Panc1 (cell line): ENCODE data around the gene EME2. TPM values are rescaled to one million over a fixed set of nuclear protein-coding genes. Genes with fewer than 3 reads are reported as not detected.

ENCODE experiments used
- ATAC-seq: fragments of 200-7000 bp; cut with Tn5 transposase; 2 replicates; pipeline ENCODE4 v1.9.1; 2020; ENCODE audit warnings: mild to moderate bottlenecking, moderate library complexity
- Bru-seq: library from RNA; stranded (reverse); fragments of 400-500 nt; gene quantifications from one replicate; lab custom pipeline; 2021; lab: Mats Ljungman, UMichigan
- BruChase-seq, 2 experiments: library from RNA; stranded (reverse); fragments of 400-500 nt; gene quantifications; one replicate each; lab custom pipeline; 2021; lab: Mats Ljungman, UMichigan
- BruUV-seq: library from RNA; stranded (reverse); fragments of 400-500 nt; replicated peaks from 2 replicates; lab custom pipeline; 2021; lab: Mats Ljungman, UMichigan
- CTCF ChIA-PET: fragments of 300-600 bp; sonication (Branson Sonifier 250); formaldehyde crosslinking; loops from one replicate; lab custom pipeline; 2022; ENCODE audit warnings: antibody characterized with exemption; lab: Charles Lee
- POLR2A ChIA-PET: fragments of 300-600 bp; sonication (Branson Sonifier 250); formaldehyde crosslinking; loops from one replicate; lab custom pipeline; 2022; ENCODE audit warnings: antibody characterized with exemption; lab: Charles Lee
- DNase-seq: peaks from one replicate; pipeline ENCODE4 v3.0.0-alpha.2; 2010; ENCODE audit warnings: low read depth, low spot score
- H3K27ac ChIP-seq: 2 replicates; pipeline ENCODE4 v1.5.1; 2011; ENCODE audit warnings: mild to moderate bottlenecking, low read length, inconsistent platforms
- H3K27me3 ChIP-seq: fragments of 200-500 bp; sonication (Bioruptor generic); 2 replicates; pipeline ENCODE4 v1.6.0; 2014; ENCODE audit warnings: low read length, inconsistent platforms; ENCODE audit not compliant: control insufficient read depth, insufficient read depth
- H3K36me3 ChIP-seq: fragments of 200-500 bp; sonication (Bioruptor generic); 2 replicates; pipeline ENCODE4 v1.5.1; 2014; ENCODE audit warnings: inconsistent platforms, mild to moderate bottlenecking, low read length, moderate library complexity; ENCODE audit not compliant: control insufficient read depth, insufficient read depth
- H3K4me1 ChIP-seq: 2 replicates; pipeline ENCODE4 v1.5.1; 2011; ENCODE audit warnings: inconsistent platforms, mild to moderate bottlenecking, low read length, moderate library complexity; ENCODE audit not compliant: control insufficient read depth, insufficient read depth
- H3K4me3 ChIP-seq, 2 experiments: 2 replicates each; pipeline ENCODE4 v1.5.1; 2011 to 2012; ENCODE audit warnings: low read depth in 2 of 2, low read length in 2 of 2, mild to moderate bottlenecking in 2 of 2, inconsistent platforms in 1 of 2, moderate library complexity in 1 of 2
- H3K9me3 ChIP-seq: fragments of 200-500 bp; sonication (Bioruptor generic); 2 replicates; pipeline ENCODE4 v1.5.1; 2014; ENCODE audit warnings: low read depth, mild to moderate bottlenecking, inconsistent platforms, low read length, moderate library complexity; ENCODE audit not compliant: control insufficient read depth, insufficient read depth
- POLR2AphosphoS5 ChIP-seq: IDR thresholded peaks from 2 replicates; pipeline ENCODE4 v1.6.1; 2012; ENCODE audit warnings: mild to moderate bottlenecking, low read depth, low read length, moderate library complexity
- SIN3A ChIP-seq: IDR thresholded peaks from 2 replicates; pipeline ENCODE4 v1.6.1; 2012; ENCODE audit warnings: low read depth, mild to moderate bottlenecking, low read length, moderate library complexity, borderline replicate concordance; ENCODE audit not compliant: insufficient read depth
- TCF7L2 ChIP-seq: IDR thresholded peaks from 2 replicates; pipeline ENCODE4 v1.6.1; 2011; ENCODE audit warnings: mild to moderate bottlenecking, low read depth, low read length, inconsistent platforms
- in situ Hi-C: cut with HindIII; loops from 2 replicates; pipeline ENCODE4 v1.10.0; 2016; ENCODE audit warnings: low sequenced_read_pairs, low pct_unique_long_range_greater_than_20kb
- intact Hi-C: fragments of 100-400 bp; cut with micrococcal nuclease; formaldehyde crosslinking; loops from one replicate; pipeline ENCODE4 v1.10.0; 2022; ENCODE audit not compliant: unreplicated experiment
- long read RNA-seq: library from polyadenylated mRNA; unstranded; transcript quantifications from one replicate; pipeline ENCODE4 v2.0.0, GENCODE V29; 2021; ENCODE audit not compliant: unreplicated experiment
- polyA plus RNA-seq: library from polyadenylated mRNA; unstranded; fragments of >200 nt; gene quantifications from one replicate; pipeline ENCODE4 v1.2.1, GENCODE V29; 2012; ENCODE audit warnings: missing spikeins; ENCODE audit not compliant: insufficient read length
- total RNA-seq: library from RNA; stranded (reverse); gene quantifications from one replicate; pipeline ENCODE4 v1.2.1, GENCODE V29; 2021; ENCODE audit not compliant: unreplicated experiment
- TF ChIP-seq, protein P1 (sequence below), 2 experiments: IDR thresholded peaks; 2 replicates each; pipeline ENCODE4 v1.6.1; 2011 to 2012; ENCODE audit warnings: low read depth in 2 of 2, control low read depth in 1 of 2, low read length in 1 of 2, mild to moderate bottlenecking in 1 of 2, moderate library complexity in 1 of 2; ENCODE audit not compliant: insufficient read depth in 1 of 2
- TF ChIP-seq, protein P2 (sequence below): fragments of 450-650 bp; IDR thresholded peaks from 2 replicates; pipeline ENCODE4 v1.5.1; 2017; ENCODE audit warnings: mild to moderate bottlenecking

Gene EME2
- total RNA-seq (53.4 TPM), Bru-seq, nascent RNA (percentile 70 among the genes with signal in this experiment), BruChase-seq, experiment 1, labeled RNA remaining after a 2-hour chase (percentile 81 among the genes with signal in this experiment), BruChase-seq, experiment 2, labeled RNA remaining after a 6-hour chase (percentile 87 among the genes with signal in this experiment)
- polyA plus RNA-seq: 37.7 TPM
- long read RNA-seq, partial matches to known transcripts: 3 of 61 reads
- long read RNA-seq, other reads (novel, unspliced or antisense): 58 of 61 reads

- ChIA-PET CTCF (interaction anchor here (0.7 kb wide), 1 partner anchor 308 kb away, joined by 10 read pairs; no protein-coding TSS in a partner anchor), POLR2A (no interaction called here)
- no peak for DNase-seq
- Histone ChIP-seq H3K4me3 (peak within 1 kb of the TSS; percentile 60 to 71), H3K36me3 (no peaks in the 10 kb centered on the region; the same call in 1 of the 2 replicates), H3K27me3 (no peaks in the 10 kb centered on the region), H3K9me3 (no peaks in the 10 kb centered on the region), H3K27ac (peak within 1 kb of the TSS; percentile 95), H3K4me1 (peaks cover 39% of the 10 kb centered on the region)
- in situ Hi-C loops: no loop called here
- intact Hi-C loops: loop anchor here (10.0 kb wide), 1 partner anchor 1088 kb away; the partner anchor contains the start of genes JMJD8 and STUB1
- BruUV-seq: no TSS peak
- ATAC-seq: no peak
- TF ChIP-seq, protein P1, sequence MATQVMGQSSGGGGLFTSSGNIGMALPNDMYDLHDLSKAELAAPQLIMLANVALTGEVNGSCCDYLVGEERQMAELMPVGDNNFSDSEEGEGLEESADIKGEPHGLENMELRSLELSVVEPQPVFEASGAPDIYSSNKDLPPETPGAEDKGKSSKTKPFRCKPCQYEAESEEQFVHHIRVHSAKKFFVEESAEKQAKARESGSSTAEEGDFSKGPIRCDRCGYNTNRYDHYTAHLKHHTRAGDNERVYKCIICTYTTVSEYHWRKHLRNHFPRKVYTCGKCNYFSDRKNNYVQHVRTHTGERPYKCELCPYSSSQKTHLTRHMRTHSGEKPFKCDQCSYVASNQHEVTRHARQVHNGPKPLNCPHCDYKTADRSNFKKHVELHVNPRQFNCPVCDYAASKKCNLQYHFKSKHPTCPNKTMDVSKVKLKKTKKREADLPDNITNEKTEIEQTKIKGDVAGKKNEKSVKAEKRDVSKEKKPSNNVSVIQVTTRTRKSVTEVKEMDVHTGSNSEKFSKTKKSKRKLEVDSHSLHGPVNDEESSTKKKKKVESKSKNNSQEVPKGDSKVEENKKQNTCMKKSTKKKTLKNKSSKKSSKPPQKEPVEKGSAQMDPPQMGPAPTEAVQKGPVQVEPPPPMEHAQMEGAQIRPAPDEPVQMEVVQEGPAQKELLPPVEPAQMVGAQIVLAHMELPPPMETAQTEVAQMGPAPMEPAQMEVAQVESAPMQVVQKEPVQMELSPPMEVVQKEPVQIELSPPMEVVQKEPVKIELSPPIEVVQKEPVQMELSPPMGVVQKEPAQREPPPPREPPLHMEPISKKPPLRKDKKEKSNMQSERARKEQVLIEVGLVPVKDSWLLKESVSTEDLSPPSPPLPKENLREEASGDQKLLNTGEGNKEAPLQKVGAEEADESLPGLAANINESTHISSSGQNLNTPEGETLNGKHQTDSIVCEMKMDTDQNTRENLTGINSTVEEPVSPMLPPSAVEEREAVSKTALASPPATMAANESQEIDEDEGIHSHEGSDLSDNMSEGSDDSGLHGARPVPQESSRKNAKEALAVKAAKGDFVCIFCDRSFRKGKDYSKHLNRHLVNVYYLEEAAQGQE (IDR thresholded peaks at IDR 0.05; ENCODE audit: insufficient read depth in 1 of 2, low read depth in 2 of 2, low read length in 1 of 2): no peak
- TF ChIP-seq, protein P2, sequence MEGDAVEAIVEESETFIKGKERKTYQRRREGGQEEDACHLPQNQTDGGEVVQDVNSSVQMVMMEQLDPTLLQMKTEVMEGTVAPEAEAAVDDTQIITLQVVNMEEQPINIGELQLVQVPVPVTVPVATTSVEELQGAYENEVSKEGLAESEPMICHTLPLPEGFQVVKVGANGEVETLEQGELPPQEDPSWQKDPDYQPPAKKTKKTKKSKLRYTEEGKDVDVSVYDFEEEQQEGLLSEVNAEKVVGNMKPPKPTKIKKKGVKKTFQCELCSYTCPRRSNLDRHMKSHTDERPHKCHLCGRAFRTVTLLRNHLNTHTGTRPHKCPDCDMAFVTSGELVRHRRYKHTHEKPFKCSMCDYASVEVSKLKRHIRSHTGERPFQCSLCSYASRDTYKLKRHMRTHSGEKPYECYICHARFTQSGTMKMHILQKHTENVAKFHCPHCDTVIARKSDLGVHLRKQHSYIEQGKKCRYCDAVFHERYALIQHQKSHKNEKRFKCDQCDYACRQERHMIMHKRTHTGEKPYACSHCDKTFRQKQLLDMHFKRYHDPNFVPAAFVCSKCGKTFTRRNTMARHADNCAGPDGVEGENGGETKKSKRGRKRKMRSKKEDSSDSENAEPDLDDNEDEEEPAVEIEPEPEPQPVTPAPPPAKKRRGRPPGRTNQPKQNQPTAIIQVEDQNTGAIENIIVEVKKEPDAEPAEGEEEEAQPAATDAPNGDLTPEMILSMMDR: no peak
- TF ChIP-seq SIN3A: no peak
- no peak for TF ChIP-seq TCF7L2
- TF ChIP-seq POLR2AphosphoS5: no peak
Observed at GRCh38 chr16:1772362-1772907, at the start of gene EME2. EME2 (plus strand) TSS chr16:1772810; CDS start chr16:1773228, 418 bp downstream.

DNA sequence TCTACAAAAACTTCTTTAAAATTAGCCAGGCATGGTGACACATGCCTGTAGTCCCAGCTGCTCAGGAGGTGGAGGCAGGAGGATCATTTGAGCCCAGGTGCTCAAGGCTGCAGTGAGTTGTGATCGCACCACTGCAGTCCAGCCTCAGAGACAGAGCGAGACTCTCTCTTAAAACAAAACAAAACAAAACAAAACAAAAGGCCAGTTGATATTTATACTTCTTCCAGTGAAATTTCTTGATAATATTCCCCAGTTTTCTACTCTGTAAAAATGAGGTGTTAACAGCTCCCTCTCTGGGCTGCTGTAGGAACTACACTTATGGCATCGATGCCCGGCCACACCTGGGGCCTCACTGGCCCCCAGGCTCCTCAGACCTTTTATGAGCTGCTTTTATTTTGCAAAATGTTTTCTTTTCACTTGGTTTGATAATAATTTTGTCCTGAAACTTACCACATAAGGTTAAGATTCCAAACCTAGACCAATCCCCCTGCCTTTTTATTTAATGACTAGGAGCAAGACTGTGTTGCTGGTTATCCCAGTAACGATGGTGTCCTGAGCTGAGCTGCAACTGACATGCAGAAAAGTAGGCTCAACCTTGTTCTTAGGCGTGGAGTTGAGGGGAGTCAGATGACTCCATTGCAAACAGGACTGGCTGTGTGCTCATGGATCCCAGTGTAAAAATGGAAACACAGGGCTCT, 49.0 kb upstream of the EME2 start:
- in situ Hi-C loops (no loop called here), intact Hi-C loops (no loop called here)
- no peaks in the 10 kb centered on the region for H3K36me3 ChIP-seq
- DNase-seq: no peak
- H3K4me3 ChIP-seq: no peak overlapping the region
- H3K27ac ChIP-seq: peak overlapping the region; percentile 91
- BruUV-seq: no TSS peak
- CTCF ChIA-PET: interaction anchor here (0.7 to 0.8 kb wide), 2 partner anchors 12 to 17 kb away, joined by 3 to 6 read pairs; partner anchors contain the start of gene MAPK8IP3
- H3K4me1 ChIP-seq: peaks cover 51% of the 10 kb centered on the region
- TF ChIP-seq POLR2AphosphoS5: no peak
- TF ChIP-seq, protein P2: peak; percentile 92
- no peaks in the 10 kb centered on the region for H3K9me3 ChIP-seq
- ATAC-seq: no peak
- POLR2A ChIA-PET: interaction anchor here (0.5 to 0.8 kb wide), 3 partner anchors 18 to 21 kb away, joined by 3 to 4 read pairs (median 4); partner anchors contain the start of gene MAPK8IP3
- H3K27me3 ChIP-seq: no peaks in the 10 kb centered on the region
